Tibial nerve (tissue), 4 donors: ENCODE data around the gene DENND1A. TPM values are rescaled to one million over a fixed set of nuclear protein-coding genes. Genes with fewer than 3 reads are reported as not detected.

ENCODE experiments used
- DNase-seq, 2 donors: peaks; one replicate each; pipeline ENCODE4 v3.0.0-alpha.2; 2019; ENCODE audit warnings: low spot score in 2 of 2
- H3K27ac ChIP-seq, 4 donors: fragments of 200-600 bp; sonication (generic) in 3 of 4; one replicate each; pipeline ENCODE4 v1.5.1; 2017 to 2019; ENCODE audit warnings: mild to moderate bottlenecking in 1 of 4
- H3K27me3 ChIP-seq, 2 donors: fragments of 200-600 bp; sonication (generic) in 1 of 2; one replicate each; pipeline versions ENCODE4 v1.5.1 to v1.6.0; 2017 to 2019
- H3K36me3 ChIP-seq, 3 donors: fragments of 200-600 bp; sonication (generic); one replicate each; pipeline ENCODE4 v1.5.1; 2018 to 2019
- H3K4me1 ChIP-seq, 4 donors: fragments of 200-600 bp; sonication (generic) in 3 of 4; one replicate each; pipeline ENCODE4 v1.5.1; 2017 to 2019
- H3K4me3 ChIP-seq, 4 donors: fragments of 200-600 bp; sonication (generic) in 3 of 4; one replicate each; pipeline ENCODE4 v1.5.1; 2017 to 2019; ENCODE audit warnings: mild to moderate bottlenecking in 1 of 4, moderate library complexity in 1 of 4
- H3K9me3 ChIP-seq, 4 donors: fragments of 200-600 bp; sonication (generic) in 3 of 4; one replicate each; pipeline ENCODE4 v1.5.1; 2017 to 2019
- CTCF ChIP-seq, 5 experiments: fragments of 200-600 bp in 3 of 5; fragments of 450-650 bp in 2 of 5; sonication (generic) in 3 of 5; IDR thresholded peaks; one replicate each; pipeline ENCODE4 v1.5.1; 2016 to 2019; ENCODE audit warnings: antibody characterized with exemption in 5 of 5, mild to moderate bottlenecking in 3 of 5, moderate library complexity in 2 of 5
- EP300 ChIP-seq, 2 donors: sonication (generic); formaldehyde crosslinking; IDR thresholded peaks; one replicate each; pipeline ENCODE4 v1.6.1; 2017; ENCODE audit warnings: antibody characterized with exemption in 2 of 2, mild to moderate bottlenecking in 1 of 2
- POLR2A ChIP-seq, 2 donors: fragments of 450-650 bp; IDR thresholded peaks; one replicate each; pipeline ENCODE4 v1.6.1; 2017; ENCODE audit warnings: antibody characterized with exemption in 2 of 2, mild to moderate bottlenecking in 2 of 2, moderate library complexity in 2 of 2
- WGBS, 2 donors: methylation state at CpG; one replicate each; pipeline ENCODE4 v1.1.5; 2018; 5-methylcytosine and 5-hydroxymethylcytosine counted together
- total RNA-seq, 4 donors: library from RNA; depleted of rRNA; stranded (reverse); fragments of >200 nt; gene quantifications; one replicate each; pipeline ENCODE4 v1.1.0, GENCODE V29; 2016

DENND1A gene
- total RNA-seq, 4 donors from 2014 or later: 17.5 to 34.8 (median 20.1) TPM

GRCh38 chr9:123470121-123470782 is 459.7 kb downstream of the DENND1A start:
- Histone ChIP-seq H3K27ac (no peak overlapping the region), H3K36me3 (no peaks in the 10 kb centered on the region), H3K4me3 (no peak overlapping the region), H3K4me1 (peaks cover 0 to 16% (median 0%) of the 10 kb centered on the region in 4 donors), H3K9me3 (no peaks in the 10 kb centered on the region), H3K27me3 (no peaks in the 10 kb centered on the region)
- no peak for DNase-seq
- TF ChIP-seq EP300 (IDR thresholded peaks at IDR 0.05): no peak
- no peak for TF ChIP-seq CTCF (IDR thresholded peaks at IDR 0.05)
- TF ChIP-seq POLR2A (IDR thresholded peaks at IDR 0.05): no peak
- WGBS, 2 donors: 80 to 81% methylated on average over 15 of the region's 15 CpGs

- Histone ChIP-seq H3K9me3 (no peaks in the 10 kb centered on the region), H3K36me3 (no peaks in the 10 kb centered on the region), H3K4me1 (peaks cover 0 to 16% (median 0%) of the 10 kb centered on the region in 4 donors), H3K27me3 (no peaks in the 10 kb centered on the region), H3K27ac (peak overlapping the region in 2 of 4 donors; percentile 65 to 66), H3K4me3 (no peak overlapping the region)
- 48 to 54% methylated on average over 13 of the region's 13 CpGs for WGBS, 2 donors
- DNase-seq: no peak
- TF ChIP-seq CTCF (IDR thresholded peaks at IDR 0.05) (no peak), EP300 (IDR thresholded peaks at IDR 0.05) (no peak), POLR2A (IDR thresholded peaks at IDR 0.05) (no peak)
Measured at GRCh38 chr9:123469282-123469681, 460.6 kb downstream of the DENND1A start.

DNA sequence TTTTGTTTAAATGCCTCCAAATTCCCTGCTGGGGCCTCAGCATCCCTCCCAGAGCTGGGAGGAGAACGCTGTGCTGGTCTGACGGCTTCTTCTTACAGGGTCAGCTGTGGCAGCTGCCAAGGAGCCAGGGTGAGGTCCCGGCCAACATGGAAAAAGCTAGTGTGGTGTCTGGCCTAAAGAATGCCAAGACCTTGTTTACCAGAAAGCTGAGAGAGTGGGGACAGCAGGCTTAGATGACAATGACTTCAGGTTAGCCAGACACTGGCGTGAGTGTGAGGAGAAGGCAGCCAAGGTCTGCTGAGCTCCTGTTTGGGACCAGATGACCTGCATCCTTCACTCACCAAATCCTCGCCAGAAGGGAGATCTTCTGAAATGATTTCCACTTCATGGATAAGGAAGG is 461.4 kb downstream of the DENND1A start:
- H3K27me3 ChIP-seq: no peaks in the 10 kb centered on the region
- DNase-seq: no peak
- H3K27ac ChIP-seq: peak overlapping the region in 2 of 4 donors; percentile 65 to 66
- H3K36me3 ChIP-seq: no peaks in the 10 kb centered on the region
- peaks cover 0 to 16% (median 0%) of the 10 kb centered on the region in 4 donors for H3K4me1 ChIP-seq
- no peak for TF ChIP-seq EP300 (IDR thresholded peaks at IDR 0.05)
- no peak for TF ChIP-seq POLR2A (IDR thresholded peaks at IDR 0.05)
- no peak for TF ChIP-seq CTCF (IDR thresholded peaks at IDR 0.05)
- no peaks in the 10 kb centered on the region for H3K9me3 ChIP-seq
- no peak overlapping the region for H3K4me3 ChIP-seq
- 57 to 66% methylated on average over 5 of the region's 5 CpGs for WGBS, 2 donors

DNA sequence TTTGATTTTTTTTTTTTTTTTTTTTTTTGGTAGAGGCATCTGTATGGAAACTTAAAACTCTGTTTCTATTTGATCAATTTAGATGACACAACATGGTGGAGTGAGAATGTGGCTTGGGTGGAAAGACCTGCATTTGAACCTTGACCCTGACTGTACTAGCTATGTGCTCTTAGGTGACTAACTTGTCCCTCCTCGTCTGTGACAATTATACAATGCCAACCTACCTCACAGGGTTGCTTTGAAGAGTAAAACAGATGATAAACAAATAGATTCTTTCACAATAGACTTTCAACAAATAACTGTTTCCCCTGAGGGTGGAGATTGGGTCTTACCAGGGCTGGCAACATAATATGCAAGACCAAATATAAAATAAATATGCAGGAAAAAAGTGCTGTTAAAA is 464.6 kb downstream of the DENND1A start:
- H3K4me3 ChIP-seq: no peak overlapping the region
- 78 to 91% methylated on average over 1 of the region's 1 CpG for WGBS, 2 donors
- TF ChIP-seq CTCF (IDR thresholded peaks at IDR 0.05) (no peak), POLR2A (IDR thresholded peaks at IDR 0.05) (no peak), EP300 (IDR thresholded peaks at IDR 0.05) (no peak)
- peaks cover 0 to 16% (median 0%) of the 10 kb centered on the region in 4 donors for H3K4me1 ChIP-seq
- no peaks in the 10 kb centered on the region for H3K27me3 ChIP-seq
- no peak overlapping the region for H3K27ac ChIP-seq
- no peaks in the 10 kb centered on the region for H3K9me3 ChIP-seq
- DNase-seq: no peak
- H3K36me3 ChIP-seq: no peaks in the 10 kb centered on the region

DNA sequence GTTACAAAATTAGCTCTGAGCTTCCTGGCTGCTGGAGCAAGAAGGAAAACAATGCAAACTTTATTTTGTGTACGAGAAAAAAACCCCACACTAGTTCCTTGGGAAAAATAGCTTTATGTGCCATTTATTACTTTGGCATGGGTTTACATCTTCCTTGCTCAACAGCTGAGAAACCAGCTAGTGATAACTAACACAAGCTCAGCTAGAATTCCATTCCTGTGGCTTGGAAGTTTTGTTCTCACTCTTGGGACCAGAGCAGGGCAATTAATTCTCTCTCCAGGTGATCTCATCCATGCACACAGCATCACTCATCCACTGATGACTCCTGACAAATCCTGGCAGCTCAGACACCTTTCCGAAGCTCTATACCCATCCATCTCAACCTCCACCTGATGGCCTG is 469.8 kb downstream of the DENND1A start:
- Histone ChIP-seq H3K9me3 (no peaks in the 10 kb centered on the region), H3K36me3 (peaks cover 0 to 24% (median 0%) of the 10 kb centered on the region in 3 donors), H3K4me3 (no peak overlapping the region), H3K4me1 (no peaks in the 10 kb centered on the region), H3K27ac (no peak overlapping the region), H3K27me3 (no peaks in the 10 kb centered on the region)
- TF ChIP-seq POLR2A (IDR thresholded peaks at IDR 0.05): no peak
- TF ChIP-seq EP300 (IDR thresholded peaks at IDR 0.05): no peak
- no peak for TF ChIP-seq CTCF (IDR thresholded peaks at IDR 0.05)
- DNase-seq: no peak
- WGBS, 2 donors: 61 to 72% methylated on average over 2 of the region's 2 CpGs
